Esophagus (tissue), 2 donors: ENCODE measurements around the gene MAP2K6. TPM values are rescaled to one million over a fixed set of nuclear protein-coding genes. Genes with fewer than 3 reads are reported as not detected.

Experiments used
- H3K27ac ChIP-seq, 2 donors: one replicate each; pipeline ENCODE4 v1.5.1; 2013; ENCODE audit warnings: low read depth in 2 of 2, mild to moderate bottlenecking in 2 of 2, inconsistent platforms in 1 of 2, low read length in 1 of 2, moderate library complexity in 1 of 2
- H3K27me3 ChIP-seq, 2 donors: one replicate each; pipeline ENCODE4 v1.6.1; 2013; ENCODE audit warnings: low read length in 2 of 2, control low read depth in 1 of 2, mild to moderate bottlenecking in 1 of 2; ENCODE audit not compliant: insufficient read depth in 2 of 2, control insufficient read depth in 1 of 2
- H3K36me3 ChIP-seq, 2 donors: one replicate each; pipeline ENCODE4 v1.6.1; 2013; ENCODE audit warnings: low read length in 1 of 2; ENCODE audit not compliant: control insufficient read depth in 2 of 2, insufficient read depth in 2 of 2
- H3K4me1 ChIP-seq, 2 donors: one replicate each; pipeline ENCODE4 v1.6.1; 2013; ENCODE audit warnings: low read length in 1 of 2; ENCODE audit not compliant: control insufficient read depth in 2 of 2, insufficient read depth in 2 of 2
- H3K4me3 ChIP-seq, 2 donors: one replicate each; pipeline ENCODE4 v1.5.1; 2013; ENCODE audit warnings: low read length in 2 of 2, mild to moderate bottlenecking in 2 of 2, low read depth in 1 of 2, moderate library complexity in 1 of 2
- H3K9me3 ChIP-seq, 2 donors: one replicate each; pipeline ENCODE4 v1.6.1; 2013; ENCODE audit warnings: mild to moderate bottlenecking in 2 of 2, low read depth in 1 of 2, low read length in 1 of 2, moderate library complexity in 1 of 2; ENCODE audit not compliant: control insufficient read depth in 2 of 2, insufficient read depth in 1 of 2
- WGBS, 2 donors: extraction: QIAGEN DNeasy Blood & Tissue Kit; methylation state at CpG; one replicate each; pipeline ENCODE4 v1.1.7; 2013; 5-methylcytosine and 5-hydroxymethylcytosine counted together
- polyA plus RNA-seq, 2 donors: library from polyadenylated mRNA; stranded (reverse); fragments of 200-250 nt; gene quantifications; one replicate each; pipeline ENCODE4 v1.2.3, GENCODE V29; 2013
- donor health status: healthy with polysubstance abuse.
- donor health status: Bipolar disorder and iron deficiency.

Gene MAP2K6
- polyA plus RNA-seq, 2 donors, result 2.6 to 3.6 TPM

DNA sequence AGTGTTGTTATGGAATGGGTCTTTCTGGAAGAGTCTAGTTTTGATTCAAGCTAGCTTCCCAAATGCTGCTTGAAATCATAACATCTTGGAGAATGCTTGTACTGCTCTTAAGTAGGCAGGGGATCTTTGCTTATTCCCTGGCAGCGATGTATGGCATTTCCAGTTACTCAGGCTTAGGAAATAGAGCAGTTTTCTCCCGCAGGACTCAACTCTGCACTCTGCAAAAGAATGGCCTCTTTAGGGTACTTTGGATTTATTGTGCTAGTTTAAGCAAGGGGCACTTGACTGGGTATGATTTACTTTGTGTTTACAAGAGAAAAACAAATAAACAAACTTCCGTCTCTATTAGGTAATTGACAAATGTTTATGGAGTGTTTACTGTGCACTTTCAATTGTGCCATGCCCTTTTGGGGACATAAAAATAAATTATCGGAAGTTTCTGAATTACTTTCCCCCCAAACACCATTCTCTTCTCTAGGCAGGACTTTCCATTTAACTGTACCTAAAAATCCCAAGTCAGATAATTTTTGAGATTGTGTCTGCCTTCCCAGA is 164.0 kb downstream of the MAP2K6 start:
- Histone ChIP-seq H3K36me3 (no peaks in the 10 kb centered on the region), H3K4me3 (no peak overlapping the region), H3K27ac (no peak overlapping the region), H3K4me1 (no peaks in the 10 kb centered on the region), H3K9me3 (no peaks in the 10 kb centered on the region), H3K27me3 (no peaks in the 10 kb centered on the region)
- 77 to 87% methylated on average over 4 of the region's 4 CpGs for WGBS, 2 donors

DNA sequence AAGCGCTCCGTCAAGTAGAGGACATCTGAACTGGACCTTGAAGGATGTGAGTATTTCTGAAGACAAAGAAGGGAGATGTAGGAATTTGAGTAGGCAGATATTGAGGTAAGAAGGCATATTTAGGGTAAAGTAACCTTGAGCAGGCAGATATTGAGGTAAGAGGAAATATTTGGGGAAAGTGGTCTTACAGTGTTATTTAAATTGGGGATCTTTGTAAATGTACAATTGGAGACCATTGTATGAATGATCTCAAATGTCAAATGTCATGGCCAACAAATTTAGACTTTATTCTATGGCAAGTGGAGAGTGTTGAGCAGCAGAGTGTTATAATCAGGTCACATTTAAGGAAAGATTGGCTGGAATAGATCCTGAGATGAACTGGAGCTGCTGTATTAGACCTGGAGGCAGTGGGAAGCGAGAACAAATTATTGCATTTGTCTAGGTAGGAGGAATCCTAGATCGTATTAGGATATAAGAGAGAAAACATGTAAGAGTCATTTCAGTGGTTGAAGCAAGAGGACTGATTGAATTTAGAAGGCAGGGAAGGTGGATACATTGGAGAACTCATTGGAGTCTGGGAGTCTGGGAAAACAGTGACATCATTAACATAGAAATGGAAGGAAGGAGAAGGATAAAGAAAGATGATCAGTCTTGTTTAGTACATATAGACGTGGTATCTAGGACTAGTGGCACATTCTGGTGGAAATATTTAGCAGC is 165.6 kb downstream of the MAP2K6 start:
- no peak overlapping the region for H3K4me3 ChIP-seq
- H3K9me3 ChIP-seq, result no peaks in the 10 kb centered on the region
- no peaks in the 10 kb centered on the region for H3K4me1 ChIP-seq
- no peak overlapping the region for H3K27ac ChIP-seq
- WGBS, 2 donors, result 89 to 91% methylated on average over 5 of the region's 5 CpGs
- H3K36me3 ChIP-seq, result no peaks in the 10 kb centered on the region
- no peaks in the 10 kb centered on the region for H3K27me3 ChIP-seq

DNA sequence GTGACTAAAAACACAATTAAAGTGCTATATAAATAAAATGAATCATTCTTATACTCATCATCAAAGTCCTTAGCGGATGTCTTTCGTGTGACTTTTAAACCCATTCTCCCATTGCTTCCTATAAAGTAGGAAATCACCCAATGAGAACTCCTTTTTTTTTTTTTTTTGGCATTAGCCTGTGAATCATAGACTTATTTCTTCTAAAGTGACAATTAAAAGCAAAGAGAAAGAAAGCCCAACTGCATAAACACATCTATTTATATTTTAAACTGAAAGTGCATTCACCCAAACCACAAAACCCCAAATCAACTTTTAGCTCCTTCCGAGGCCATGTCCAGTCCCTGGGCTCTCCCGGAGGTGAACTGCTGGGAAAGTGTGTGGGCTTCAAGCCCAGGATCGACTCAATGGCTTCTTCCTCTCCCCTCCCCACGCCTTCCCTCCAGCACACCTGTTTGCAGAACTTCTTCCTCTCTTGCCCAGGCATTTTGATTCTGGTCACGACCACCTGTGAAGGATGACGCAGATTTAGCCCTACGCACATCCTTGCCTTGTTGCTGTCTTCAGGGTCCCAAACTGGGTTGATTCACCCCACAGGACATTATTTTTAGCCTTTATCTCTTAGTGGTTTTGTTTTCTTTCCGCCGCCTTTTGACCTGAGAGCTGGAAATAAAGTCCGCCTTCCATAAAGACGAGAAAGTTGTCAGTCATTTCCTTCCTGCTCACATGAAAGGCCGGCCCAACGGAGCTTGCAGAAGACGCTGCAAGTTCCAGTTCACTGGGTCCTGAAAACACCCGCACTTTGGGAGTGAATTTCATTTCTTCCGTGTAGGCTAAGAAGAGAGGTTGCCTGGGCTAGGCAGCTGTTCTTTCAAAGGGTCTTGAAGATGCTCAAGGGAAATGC is 166.8 kb downstream of the MAP2K6 start:
- no peaks in the 10 kb centered on the region for H3K9me3 ChIP-seq
- H3K4me3 ChIP-seq, result no peak overlapping the region
- H3K4me1 ChIP-seq, result no peaks in the 10 kb centered on the region
- 62 to 65% methylated on average over 18 of the region's 18 CpGs for WGBS, 2 donors
- no peaks in the 10 kb centered on the region for H3K36me3 ChIP-seq
- no peaks in the 10 kb centered on the region for H3K27me3 ChIP-seq
- H3K27ac ChIP-seq, result no peak overlapping the region

DNA sequence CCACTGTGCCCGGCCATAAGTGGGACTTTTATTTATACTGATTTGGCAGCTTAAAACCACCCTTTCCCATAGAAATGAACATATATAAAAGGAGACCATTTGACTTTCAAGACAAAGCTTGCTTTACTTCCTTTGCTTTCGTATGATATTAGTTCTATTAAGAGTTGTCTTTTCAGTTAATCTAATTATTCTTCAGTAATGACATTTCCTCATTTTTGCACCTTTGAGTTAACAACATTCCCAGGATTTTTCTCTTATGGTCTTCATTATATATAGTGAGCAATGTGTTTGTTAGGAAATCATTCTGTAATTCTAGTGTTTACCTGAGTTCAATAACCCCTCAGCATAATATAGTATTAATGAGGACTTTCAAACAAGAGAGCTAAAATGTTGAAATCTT is 173.8 kb downstream of the MAP2K6 start:
- WGBS, 2 donors, result 37 to 62% methylated on average over 2 of the region's 2 CpGs

DNA sequence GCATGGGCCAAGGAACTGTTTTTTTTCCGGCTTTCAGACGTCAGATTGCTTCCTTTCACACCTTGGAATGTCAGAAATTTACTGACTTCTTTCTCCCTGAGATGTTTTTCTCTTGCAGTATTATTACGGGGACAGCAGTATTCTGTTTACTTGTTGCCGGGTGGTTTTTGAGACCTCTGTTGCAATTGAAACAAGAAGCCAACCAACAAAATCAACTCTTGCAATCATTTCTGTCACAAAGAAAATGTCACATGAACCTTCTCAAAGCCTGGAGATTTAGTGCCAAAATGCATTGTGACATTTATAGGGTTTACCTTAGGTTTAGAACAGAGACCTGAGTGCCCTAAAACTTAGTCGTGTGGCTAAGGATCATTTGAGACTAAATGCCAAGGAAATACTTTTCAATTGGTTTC is 174.3 kb downstream of the MAP2K6 start:
- no peaks in the 10 kb centered on the region for H3K4me1 ChIP-seq
- H3K36me3 ChIP-seq, result no peaks in the 10 kb centered on the region
- no peaks in the 10 kb centered on the region for H3K9me3 ChIP-seq
- WGBS, 2 donors, result 61 to 74% methylated on average over 5 of the region's 5 CpGs
- H3K27ac ChIP-seq, result no peak overlapping the region
- H3K4me3 ChIP-seq, result no peak overlapping the region
- no peaks in the 10 kb centered on the region for H3K27me3 ChIP-seq

More for the DNA sequence above, 173.8 kb downstream of the MAP2K6 start:
- Histone ChIP-seq H3K4me1 (no peaks in the 10 kb centered on the region), H3K27me3 (no peaks in the 10 kb centered on the region), H3K27ac (no peak overlapping the region), H3K9me3 (no peaks in the 10 kb centered on the region), H3K36me3 (no peaks in the 10 kb centered on the region), H3K4me3 (no peak overlapping the region)

DNA sequence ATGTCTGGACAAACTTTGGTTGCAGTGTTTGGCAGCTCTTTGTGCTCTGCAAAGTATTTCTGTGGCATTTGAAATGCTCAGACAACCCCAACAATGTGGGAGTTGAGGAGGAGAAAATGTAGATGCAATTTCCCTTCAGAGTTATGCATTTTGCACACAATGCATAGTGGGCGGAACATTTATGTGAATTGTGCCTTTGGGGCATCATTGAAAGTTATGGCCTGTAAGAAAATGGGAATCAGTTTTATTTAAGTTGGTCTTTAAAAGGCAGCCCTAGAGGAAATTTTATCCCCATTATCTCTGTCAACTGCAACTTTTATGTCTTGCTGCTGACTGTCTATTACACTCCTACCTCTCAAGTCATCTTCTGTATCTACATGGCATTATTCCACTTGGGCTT is 176.2 kb downstream of the MAP2K6 start:
- no peaks in the 10 kb centered on the region for H3K27me3 ChIP-seq
- H3K36me3 ChIP-seq, result no peaks in the 10 kb centered on the region
- H3K27ac ChIP-seq, result no peak overlapping the region
- H3K4me1 ChIP-seq, result no peaks in the 10 kb centered on the region
- no peaks in the 10 kb centered on the region for H3K9me3 ChIP-seq
- WGBS, 2 donors, result 97% methylated on average over 1 of the region's 1 CpG
- no peak overlapping the region for H3K4me3 ChIP-seq

DNA sequence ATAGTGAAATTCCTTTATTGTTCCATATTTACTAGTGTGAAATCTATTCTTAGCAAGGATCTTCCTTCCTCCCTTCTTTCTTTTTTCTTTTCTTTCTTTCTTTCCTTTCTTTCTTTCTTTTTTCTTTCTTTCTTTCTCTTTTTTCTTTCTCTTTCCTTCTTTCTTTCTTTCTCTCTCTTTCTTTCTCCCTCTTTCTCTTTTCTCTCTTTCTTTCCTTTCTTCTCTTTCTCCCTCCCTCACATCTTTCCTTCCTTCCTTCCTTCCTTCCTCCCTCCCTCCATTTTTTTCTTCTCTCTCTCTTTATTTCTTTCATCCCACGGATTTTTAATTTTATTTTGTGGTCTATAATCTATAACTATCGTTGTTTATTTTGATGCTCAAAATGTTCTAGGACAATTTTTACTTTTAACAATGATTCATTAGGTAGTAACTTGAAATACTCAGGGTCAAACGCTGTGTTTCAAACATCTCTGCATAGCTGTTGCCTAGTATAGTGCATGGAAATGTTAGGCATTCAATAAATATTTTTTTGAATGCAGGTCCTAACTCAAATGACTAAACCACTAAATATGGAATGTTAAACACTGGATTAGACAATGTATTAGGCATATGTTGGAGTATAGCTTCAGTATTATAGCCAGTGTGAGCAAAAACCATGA is 178.3 kb downstream of the MAP2K6 start:
- Histone ChIP-seq H3K36me3 (no peaks in the 10 kb centered on the region), H3K9me3 (no peaks in the 10 kb centered on the region), H3K4me3 (no peak overlapping the region), H3K27ac (no peak overlapping the region), H3K4me1 (no peaks in the 10 kb centered on the region), H3K27me3 (no peaks in the 10 kb centered on the region)
- 51 to 70% methylated on average over 3 of the region's 3 CpGs for WGBS, 2 donors

DNA sequence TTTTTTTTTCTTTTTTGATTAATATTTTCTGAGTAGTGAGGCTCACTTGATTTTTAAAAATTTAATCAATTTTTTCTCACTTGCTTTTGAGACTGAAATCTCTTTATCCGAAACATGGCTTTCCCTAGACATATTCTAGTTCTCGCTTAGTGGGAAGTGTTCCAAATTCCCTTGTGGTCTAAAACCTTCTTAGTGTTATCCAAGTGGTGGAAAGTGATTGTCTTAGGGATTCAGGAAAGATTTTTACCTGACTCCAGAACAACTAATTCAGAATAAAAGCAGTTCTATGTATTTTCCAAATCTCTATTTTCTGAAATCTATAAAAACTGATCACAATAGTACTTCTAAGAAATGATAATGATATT is 178.8 kb downstream of the MAP2K6 start:
- Histone ChIP-seq H3K36me3 (no peaks in the 10 kb centered on the region), H3K4me1 (no peaks in the 10 kb centered on the region), H3K27ac (no peak overlapping the region), H3K4me3 (no peak overlapping the region), H3K9me3 (no peaks in the 10 kb centered on the region), H3K27me3 (no peaks in the 10 kb centered on the region)
- WGBS, 2 donors, result 96% methylated on average over 2 of the region's 2 CpGs

DNA sequence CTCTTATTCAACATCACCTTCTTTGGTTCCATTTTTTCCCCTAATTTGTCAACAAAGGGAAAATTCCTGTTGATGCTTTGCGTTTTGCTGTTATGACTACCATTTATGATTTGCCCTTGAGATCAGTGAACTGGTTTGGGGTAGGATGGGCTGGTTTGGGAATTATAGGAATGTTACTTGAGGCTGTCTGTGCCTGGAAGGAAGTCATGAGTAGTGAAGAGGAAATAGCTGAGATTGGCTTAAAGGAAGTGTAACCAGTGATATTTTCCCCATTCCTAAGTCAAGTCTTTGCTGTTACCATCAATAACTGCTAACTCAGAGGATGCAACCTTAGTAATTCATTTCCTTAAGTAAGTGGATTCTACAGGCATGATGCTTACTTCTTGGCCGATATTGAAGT is 179.2 kb downstream of the MAP2K6 start:
- no peak overlapping the region for H3K27ac ChIP-seq
- H3K4me3 ChIP-seq, result no peak overlapping the region
- no peaks in the 10 kb centered on the region for H3K36me3 ChIP-seq
- 88 to 89% methylated on average over 2 of the region's 2 CpGs for WGBS, 2 donors
- H3K27me3 ChIP-seq, result no peaks in the 10 kb centered on the region
- H3K4me1 ChIP-seq, result no peaks in the 10 kb centered on the region
- H3K9me3 ChIP-seq, result no peaks in the 10 kb centered on the region
